Osteoblast (primary cell): ENCODE results near the gene CNST. TPM values are rescaled to one million over a fixed set of nuclear protein-coding genes. Genes with fewer than 3 reads are reported as not detected.

Experiments
- DNase-seq: peaks from one replicate; pipeline ENCODE4 v3.0.0; 2011; ENCODE audit warnings: low spot score, mixed read lengths; ENCODE audit not compliant: insufficient read length; ENCODE audit errors: missing footprints
- H2AFZ ChIP-seq: 2 replicates; pipeline ENCODE4 v1.6.0; 2011; ENCODE audit warnings: mild to moderate bottlenecking, low read length
- H3K27ac ChIP-seq: 2 replicates; pipeline ENCODE4 v1.5.1; 2011; ENCODE audit warnings: mild to moderate bottlenecking, low read depth, low read length, moderate library complexity
- H3K27me3 ChIP-seq: 2 replicates; pipeline ENCODE4 v1.6.0; 2012; ENCODE audit warnings: mild to moderate bottlenecking, control low read depth, inconsistent platforms, low read length, moderate library complexity; ENCODE audit not compliant: insufficient read depth
- H3K36me3 ChIP-seq: 2 replicates; pipeline ENCODE4 v1.5.1; 2011; ENCODE audit warnings: mild to moderate bottlenecking, low read length, control low read depth, moderate library complexity; ENCODE audit not compliant: insufficient read depth
- H3K4me1 ChIP-seq: 2 replicates; pipeline ENCODE4 v1.5.1; 2011; ENCODE audit warnings: mild to moderate bottlenecking, low read length, control low read depth, moderate library complexity; ENCODE audit not compliant: insufficient read depth
- H3K4me2 ChIP-seq: 2 replicates; pipeline ENCODE4 v1.6.0; 2011; ENCODE audit warnings: mild to moderate bottlenecking, low read length; ENCODE audit not compliant: insufficient read depth
- H3K4me3 ChIP-seq: fragments of 200-600 bp; sonication (generic); 3 replicates; pipeline ENCODE4 v1.5.1; 2012; ENCODE audit warnings: mild to moderate bottlenecking, low read length, inconsistent platforms; ENCODE audit not compliant: insufficient read depth
- H3K79me2 ChIP-seq: 2 replicates; pipeline ENCODE4 v1.6.0; 2012; ENCODE audit warnings: mild to moderate bottlenecking, low read length, control low read depth, inconsistent platforms; ENCODE audit not compliant: insufficient read depth
- H3K9me3 ChIP-seq: 2 replicates; pipeline ENCODE4 v1.5.1; 2011; ENCODE audit warnings: low read depth, low read length, control low read depth
- H4K20me1 ChIP-seq: 2 replicates; pipeline ENCODE4 v1.6.0; 2012; ENCODE audit warnings: mild to moderate bottlenecking, low read length, control low read depth; ENCODE audit not compliant: insufficient read depth
- CTCF ChIP-seq: IDR thresholded peaks from 2 replicates; pipeline ENCODE4 v1.5.1; 2011; ENCODE audit warnings: mild to moderate bottlenecking, low read depth, low read length, moderate library complexity; ENCODE audit errors: extremely low read depth
- total RNA-seq: library from RNA; depleted of rRNA; stranded (reverse); fragments of >200 nt; gene quantifications from 2 replicates; pipeline ENCODE4 v1.2.3, GENCODE V29; 2012

Gene CNST
- total RNA-seq, 1 donor, result 25.7 TPM

- no peaks in the 10 kb centered on the region for H4K20me1 ChIP-seq
- no peaks in the 10 kb centered on the region for H3K4me1 ChIP-seq
- no peak overlapping the region for H3K4me3 ChIP-seq
- H3K79me2 ChIP-seq, result no peaks in the 10 kb centered on the region
- H3K4me2 ChIP-seq, result no peak overlapping the region
- H3K27me3 ChIP-seq, result no peaks in the 10 kb centered on the region
- TF ChIP-seq CTCF, result no peak
- no peaks in the 10 kb centered on the region for H3K36me3 ChIP-seq
- no peak for DNase-seq
- H2AFZ ChIP-seq, result no peak overlapping the region
- no peak overlapping the region for H3K27ac ChIP-seq
- H3K9me3 ChIP-seq, result peaks cover 4% of the 10 kb centered on the region
These were observed 39.9 kb upstream of the CNST start for GRCh38 chr1:246526380-246526779.

- no peaks in the 10 kb centered on the region for H4K20me1 ChIP-seq
- H3K27ac ChIP-seq, result no peak overlapping the region
- no peaks in the 10 kb centered on the region for H3K4me1 ChIP-seq
- DNase-seq, result no peak
- H3K79me2 ChIP-seq, result no peaks in the 10 kb centered on the region
- H3K9me3 ChIP-seq, result peaks cover 4% of the 10 kb centered on the region
- no peak overlapping the region for H3K4me3 ChIP-seq
- H3K36me3 ChIP-seq, result no peaks in the 10 kb centered on the region
- no peaks in the 10 kb centered on the region for H3K27me3 ChIP-seq
- H2AFZ ChIP-seq, result peak overlapping the region; percentile 41
- TF ChIP-seq CTCF, result no peak
- H3K4me2 ChIP-seq, result no peak overlapping the region
These were observed 39.3 kb upstream of the CNST start for GRCh38 chr1:246526915-246527314.

DNA sequence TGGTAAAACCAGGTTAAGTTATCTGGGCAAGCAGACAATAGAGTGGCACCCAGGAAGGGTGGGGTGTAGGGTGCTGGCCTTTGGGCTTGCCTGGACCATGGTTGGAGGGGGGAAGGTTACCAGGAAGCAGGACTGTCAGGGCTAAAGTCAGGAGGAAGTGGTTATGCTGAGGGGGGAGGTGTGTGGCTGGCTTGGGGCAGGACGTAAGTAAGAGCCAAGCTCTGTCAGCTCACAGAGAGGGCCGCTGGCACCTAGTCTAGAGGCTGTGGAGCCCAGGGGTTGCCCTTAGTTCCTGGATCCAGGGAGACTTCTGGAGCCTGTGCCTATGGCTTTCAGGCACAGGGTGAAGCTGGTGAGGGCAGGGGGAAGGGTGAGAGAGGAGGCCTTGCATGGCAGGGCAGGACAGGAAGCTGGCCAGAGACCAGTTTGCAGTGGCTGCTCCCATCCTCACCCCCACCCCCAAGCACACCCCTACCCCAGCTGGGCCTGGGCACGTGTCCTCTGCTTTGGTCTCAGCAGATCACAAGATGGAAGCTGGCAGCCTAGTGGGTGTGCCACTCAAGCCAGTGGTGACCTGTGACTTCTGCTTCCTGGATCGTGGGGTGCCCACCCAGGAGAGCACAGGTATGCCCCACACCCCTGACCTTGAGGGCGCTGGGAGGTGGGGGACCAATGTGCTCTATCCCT is 38.7 kb upstream of the CNST start:
- no peak for DNase-seq
- peak overlapping the region; percentile 41 for H2AFZ ChIP-seq

More for the DNA sequence above, 38.7 kb upstream of the CNST start:
- H3K4me1 ChIP-seq, result no peaks in the 10 kb centered on the region
- no peak for TF ChIP-seq CTCF
- no peaks in the 10 kb centered on the region for H3K79me2 ChIP-seq
- peaks cover 4% of the 10 kb centered on the region for H3K9me3 ChIP-seq
- H3K36me3 ChIP-seq, result no peaks in the 10 kb centered on the region
- no peak overlapping the region for H3K4me3 ChIP-seq
- no peak overlapping the region for H3K4me2 ChIP-seq
- no peaks in the 10 kb centered on the region for H3K27me3 ChIP-seq
- H3K27ac ChIP-seq, result no peak overlapping the region
- no peaks in the 10 kb centered on the region for H4K20me1 ChIP-seq
